CD8-positive, alpha-beta memory T cell (primary cell): ENCODE results near the gene CHMP1A. TPM values are rescaled to one million over a fixed set of nuclear protein-coding genes. Genes with fewer than 3 reads are reported as not detected.
"Not testable (repeated sequence)": the region's sequence is repeated elsewhere in the genome, so short reads cannot be mapped to it uniquely, and the experiment has no call there.

Source experiments
- CTCF ChIA-PET: fragments of 350-600 bp; sonication (Branson Sonifier 250); formaldehyde crosslinking; loops from one replicate; lab custom pipeline; 2021; ENCODE audit warnings: antibody characterized with exemption; lab: Charles Lee
- POLR2A ChIA-PET: fragments of 350-600 bp; sonication (Branson Sonifier 250); formaldehyde crosslinking; loops from one replicate; lab custom pipeline; 2021; ENCODE audit warnings: antibody characterized with exemption; lab: Charles Lee
- DNase-seq, 5 donors: peaks; one replicate each; pipeline versions ENCODE4 v3.0.0 to v3.0.0-alpha.2; 2020 to 2022; ENCODE audit warnings: mixed read lengths in 1 of 5
- H3K27ac ChIP-seq: one replicate; pipeline ENCODE4 v1.7.0; 2013; ENCODE audit warnings: low read depth, mild to moderate bottlenecking, low read length, moderate library complexity
- H3K27me3 ChIP-seq: 2 replicates; pipeline ENCODE4 v1.7.0; 2013; ENCODE audit warnings: low read length, mild to moderate bottlenecking; ENCODE audit not compliant: insufficient read depth, poor library complexity, severe bottlenecking
- H3K36me3 ChIP-seq: 2 replicates; pipeline ENCODE4 v1.7.0; 2013; ENCODE audit warnings: mild to moderate bottlenecking, low read length, moderate library complexity; ENCODE audit not compliant: insufficient read depth
- H3K4me1 ChIP-seq: 2 replicates; pipeline ENCODE4 v1.7.0; 2013; ENCODE audit warnings: mild to moderate bottlenecking, low read length, moderate library complexity; ENCODE audit not compliant: insufficient read depth
- H3K4me3 ChIP-seq: 2 replicates; pipeline ENCODE4 v1.7.0; 2013; ENCODE audit warnings: mild to moderate bottlenecking, low read length
- H3K9me3 ChIP-seq: 2 replicates; pipeline ENCODE4 v1.7.0; 2013; ENCODE audit warnings: mild to moderate bottlenecking, low read length
- H3K27ac Mint-ChIP-seq, 8 donors: one replicate each; pipeline ENCODE4 v1.8.0; 2020 to 2021; ENCODE audit warnings: mixed read lengths in 8 of 8, mild to moderate bottlenecking in 6 of 8, inconsistent platforms in 3 of 8, moderate library complexity in 3 of 8
- H3K27me3 Mint-ChIP-seq, 2 donors: one replicate each; pipeline ENCODE4 v1.8.0; 2020 to 2021; ENCODE audit warnings: mixed read lengths in 2 of 2, mild to moderate bottlenecking in 1 of 2, moderate library complexity in 1 of 2
- H3K36me3 Mint-ChIP-seq, 3 donors: one replicate each; pipeline ENCODE4 v1.8.0; 2020 to 2021; ENCODE audit warnings: mixed read lengths in 3 of 3, inconsistent platforms in 1 of 3, mild to moderate bottlenecking in 1 of 3
- H3K4me1 Mint-ChIP-seq, 3 donors: one replicate each; pipeline ENCODE4 v1.8.0; 2020 to 2021; ENCODE audit warnings: mixed read lengths in 3 of 3, inconsistent platforms in 1 of 3, mild to moderate bottlenecking in 1 of 3
- H3K4me3 Mint-ChIP-seq, 7 donors: one replicate each; pipeline ENCODE4 v1.8.0; 2020 to 2021; ENCODE audit warnings: mixed read lengths in 7 of 7, mild to moderate bottlenecking in 6 of 7, moderate library complexity in 4 of 7, inconsistent platforms in 2 of 7
- H3K9me3 Mint-ChIP-seq, 5 donors: one replicate each; pipeline ENCODE4 v1.8.0; 2020 to 2022; ENCODE audit warnings: mixed read lengths in 5 of 5, mild to moderate bottlenecking in 3 of 5, moderate library complexity in 2 of 5, inconsistent platforms in 1 of 5
- polyA plus RNA-seq: library from polyadenylated mRNA; unstranded; fragments of 300-500 nt; fragmentation: Illumina TruSeq; gene quantifications from one replicate; pipeline ENCODE4 v1.2.3, GENCODE V29; 2021
- total RNA-seq, 2 experiments: library from RNA; stranded (reverse); gene quantifications; one replicate each; pipeline ENCODE4 v1.2.3, GENCODE V29; 2021

The CHMP1A gene
- total and polyA plus RNA-seq, 3 experiments from 2014 or later, result 72.1 to 94.0 (median 81.4) TPM

DNA sequence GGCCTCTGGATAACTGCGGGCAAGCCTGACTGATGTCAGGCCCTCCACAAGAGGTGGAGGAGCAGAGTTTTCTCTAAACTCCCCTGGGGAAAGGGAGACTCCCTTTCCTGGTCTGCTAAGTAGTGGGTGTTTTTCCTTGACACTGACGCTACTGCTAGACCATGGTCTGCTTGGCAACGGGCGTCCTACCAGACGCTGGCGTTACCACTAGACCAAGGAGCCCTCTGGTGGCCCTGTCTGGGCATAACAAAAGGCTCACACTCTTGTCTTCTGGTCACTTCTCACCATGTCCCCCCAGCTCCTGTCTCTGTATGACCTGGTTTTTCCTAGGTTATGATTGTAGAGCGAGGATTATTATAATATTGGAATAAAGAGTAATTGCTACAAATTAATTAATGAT lies 9.5 kb upstream of the CHMP1A start:
- H3K9me3 ChIP-seq, H3K9me3 Mint-ChIP-seq, H3K4me1 Mint-ChIP-seq, H3K27me3 Mint-ChIP-seq, H3K36me3 Mint-ChIP-seq, H3K36me3 ChIP-seq, H3K4me3 Mint-ChIP-seq, H3K4me1 ChIP-seq, H3K27ac Mint-ChIP-seq, POLR2A ChIA-PET, H3K27ac ChIP-seq, DNase-seq, H3K4me3 ChIP-seq, H3K27me3 ChIP-seq: not testable (repeated sequence)
- CTCF ChIA-PET, result interaction anchor here (1.7 kb wide), 1 partner anchor 33 kb away, joined by 4 read pairs; no protein-coding TSS in a partner anchor

DNA sequence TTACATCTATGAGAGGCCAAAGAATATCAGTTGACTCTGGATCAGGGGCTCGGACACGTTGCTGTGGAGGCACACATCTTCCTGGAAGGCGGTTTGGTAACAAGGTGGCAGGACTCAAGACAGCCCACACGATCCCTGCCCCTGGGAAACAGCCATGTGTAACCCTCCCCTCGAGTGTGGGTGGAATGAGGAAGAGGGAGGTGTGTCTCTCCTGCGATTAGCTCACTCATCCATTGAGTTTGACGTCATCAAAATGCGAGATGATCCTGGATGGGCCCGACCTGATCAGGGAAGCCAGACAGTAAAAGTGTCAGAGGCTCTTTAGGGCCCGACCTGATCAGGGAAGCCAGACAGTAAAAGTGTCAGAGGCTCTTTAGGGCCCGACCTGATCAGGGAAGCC lies 6.7 kb upstream of the CHMP1A start:
- CTCF ChIA-PET, H3K27ac Mint-ChIP-seq, H3K4me3 ChIP-seq, H3K9me3 ChIP-seq, H3K4me3 Mint-ChIP-seq, H3K27me3 Mint-ChIP-seq, H3K4me1 Mint-ChIP-seq, H3K9me3 Mint-ChIP-seq, H3K36me3 ChIP-seq, H3K4me1 ChIP-seq, H3K27ac ChIP-seq, H3K27me3 ChIP-seq, DNase-seq: not testable (repeated sequence)
- POLR2A ChIA-PET, result interaction anchor here (0.5 kb wide), 1 partner anchor 97 kb away, joined by 3 read pairs; no protein-coding TSS in a partner anchor
- peaks cover 4 to 16% (median 7%) of the 10 kb centered on the region in 3 donors for H3K36me3 Mint-ChIP-seq

DNA sequence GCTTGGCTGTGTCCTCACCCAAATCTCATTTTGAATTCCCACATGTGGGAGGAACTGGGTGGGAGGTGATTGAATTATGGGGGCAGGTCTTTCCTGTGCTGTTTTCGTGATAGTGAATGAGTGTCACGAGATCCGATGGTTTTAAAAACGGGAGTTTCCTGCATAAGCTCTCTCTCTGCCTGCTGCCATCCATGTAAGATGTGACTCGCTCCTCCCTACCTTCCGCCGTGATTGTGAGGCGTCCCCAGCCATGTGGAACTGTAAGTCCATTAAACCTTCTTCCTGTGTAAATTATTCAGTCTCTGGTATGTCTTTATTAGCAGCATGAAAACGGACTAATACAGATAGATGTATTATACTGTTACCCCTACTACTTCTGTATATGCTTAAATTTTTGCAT lies 3.7 kb upstream of the CHMP1A start:
- CTCF ChIA-PET, result no interaction called here
- Mint-ChIP-seq H3K27me3 (no peaks in the 10 kb centered on the region), H3K4me1 (peaks cover 15 to 24% (median 20%) of the 10 kb centered on the region in 3 donors), H3K9me3 (peaks cover 0 to 2% (median 0%) of the 10 kb centered on the region in 5 donors), H3K4me3 (peak overlapping the region in 2 of 7 donors; percentile 17 to 34), H3K36me3 (peaks cover 4 to 17% (median 7%) of the 10 kb centered on the region in 3 donors), H3K27ac (peak overlapping the region in 1 of 8 donors; percentile 22)
- H3K9me3 ChIP-seq, result no peaks in the 10 kb centered on the region
- no peak overlapping the region for H3K27ac ChIP-seq
- no peak overlapping the region for H3K4me3 ChIP-seq
- no peak for DNase-seq
- H3K4me1 ChIP-seq, result peaks cover 17% of the 10 kb centered on the region
- no peaks in the 10 kb centered on the region for H3K36me3 ChIP-seq
- POLR2A ChIA-PET, result no interaction called here
- no peaks in the 10 kb centered on the region for H3K27me3 ChIP-seq

DNA sequence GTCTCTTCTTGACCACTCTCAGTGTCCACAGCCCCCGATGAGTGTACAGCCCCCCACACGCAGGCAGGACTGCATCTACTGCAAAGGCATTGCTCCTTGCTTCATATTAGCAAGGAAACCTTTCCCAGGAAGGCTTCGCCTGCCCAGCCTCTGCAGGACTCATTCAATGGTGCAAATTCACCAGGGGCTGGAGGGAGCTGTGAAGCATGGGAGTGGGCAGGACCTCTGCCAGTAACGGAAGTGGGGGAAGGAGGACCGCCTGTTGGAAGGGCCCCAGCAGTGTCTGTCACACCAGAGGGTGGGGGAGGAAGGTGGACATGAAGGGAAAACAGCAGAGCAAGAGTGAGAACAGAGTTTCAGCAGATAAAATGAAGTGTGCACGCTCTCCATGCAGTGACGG lies 2.6 kb upstream of the CHMP1A start:
- H3K4me1 Mint-ChIP-seq, result peaks cover 22 to 34% (median 31%) of the 10 kb centered on the region in 3 donors
- H3K4me3 Mint-ChIP-seq, result peak overlapping the region in 4 of 7 donors; percentile 5 to 78 (median 22)
- no peak overlapping the region for H3K27ac ChIP-seq
- H3K27ac Mint-ChIP-seq, result peak overlapping the region in 1 of 8 donors; percentile 22
- peaks cover 0 to 2% (median 0%) of the 10 kb centered on the region in 5 donors for H3K9me3 Mint-ChIP-seq
- H3K27me3 Mint-ChIP-seq, result no peaks in the 10 kb centered on the region
- H3K27me3 ChIP-seq, result no peaks in the 10 kb centered on the region
- peaks cover 19% of the 10 kb centered on the region for H3K4me1 ChIP-seq
- H3K4me3 ChIP-seq, result no peak overlapping the region
- H3K36me3 Mint-ChIP-seq, result peaks cover 4 to 18% (median 7%) of the 10 kb centered on the region in 3 donors
- no peaks in the 10 kb centered on the region for H3K9me3 ChIP-seq
- H3K36me3 ChIP-seq, result no peaks in the 10 kb centered on the region
- DNase-seq, result no peak
- ChIA-PET CTCF (interaction anchor here (0.7 to 3.6 kb wide), 2 partner anchors 13 to 40 kb away, joined by 3 to 15 read pairs; no protein-coding TSS in a partner anchor), POLR2A (no interaction called here)

DNA sequence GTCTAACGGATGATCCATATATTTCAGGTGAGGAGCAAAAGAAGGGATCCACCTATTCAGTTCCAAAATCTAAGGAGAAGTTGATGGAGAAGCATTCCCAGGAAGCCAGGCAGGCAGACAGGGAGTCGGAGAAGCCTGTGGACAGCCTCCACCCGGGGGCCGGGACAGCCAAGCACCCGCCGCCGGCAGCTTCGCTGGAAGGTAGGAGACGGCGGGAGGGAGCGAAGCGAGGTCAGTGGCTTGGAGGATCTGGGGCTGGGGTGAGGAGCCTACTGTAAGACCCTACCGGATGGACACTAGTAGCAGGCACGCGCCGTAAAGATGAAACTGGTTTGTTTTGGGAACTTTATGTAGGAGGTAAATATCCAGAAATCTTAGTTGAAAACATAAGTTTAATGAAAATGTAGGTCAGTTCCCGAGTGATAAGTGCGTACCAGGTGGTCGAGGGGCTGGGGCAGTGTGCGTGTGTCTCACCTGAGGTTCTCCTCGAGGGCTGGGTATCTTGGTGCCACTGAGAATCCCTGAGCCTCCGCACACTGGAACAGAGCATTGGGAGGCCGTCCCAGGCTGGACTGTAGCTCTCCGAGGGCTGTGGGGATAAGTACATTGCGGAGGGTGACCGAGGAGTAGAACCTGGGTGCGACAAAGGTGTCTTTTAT lies 842 bp upstream of the CHMP1A start:
- peaks cover 28 to 47% (median 43%) of the 10 kb centered on the region in 3 donors for H3K4me1 Mint-ChIP-seq
- DNase-seq, result peak in 1 of 5 donors; percentile 44
- no peaks in the 10 kb centered on the region for H3K27me3 Mint-ChIP-seq
- H3K27me3 ChIP-seq, result no peaks in the 10 kb centered on the region
- peak overlapping the region; percentile 92 for H3K4me3 ChIP-seq
- H3K4me1 ChIP-seq, result peaks cover 21% of the 10 kb centered on the region
- H3K4me3 Mint-ChIP-seq, result peak overlapping the region; percentile 78 to 92 (median 86)
- H3K9me3 Mint-ChIP-seq, result peaks cover 0 to 2% (median 0%) of the 10 kb centered on the region in 5 donors
- H3K9me3 ChIP-seq, result no peaks in the 10 kb centered on the region
- H3K27ac Mint-ChIP-seq, result peak overlapping the region; percentile 36 to 93 (median 88)
- POLR2A ChIA-PET, result interaction anchor here (0.6 to 0.8 kb wide), 2 partner anchors 28 to 132 kb away, joined by 3 read pairs; partner anchors contain the start of gene CDK10
- peaks cover under 1 to 26% (median 7%) of the 10 kb centered on the region in 3 donors for H3K36me3 Mint-ChIP-seq
- peak overlapping the region; percentile 89 for H3K27ac ChIP-seq
- CTCF ChIA-PET, result interaction anchor here (0.9 to 3.6 kb wide), 2 partner anchors 12 to 42 kb away, joined by 3 to 15 read pairs; no protein-coding TSS in a partner anchor
- H3K36me3 ChIP-seq, result peaks cover 4% of the 10 kb centered on the region

DNA sequence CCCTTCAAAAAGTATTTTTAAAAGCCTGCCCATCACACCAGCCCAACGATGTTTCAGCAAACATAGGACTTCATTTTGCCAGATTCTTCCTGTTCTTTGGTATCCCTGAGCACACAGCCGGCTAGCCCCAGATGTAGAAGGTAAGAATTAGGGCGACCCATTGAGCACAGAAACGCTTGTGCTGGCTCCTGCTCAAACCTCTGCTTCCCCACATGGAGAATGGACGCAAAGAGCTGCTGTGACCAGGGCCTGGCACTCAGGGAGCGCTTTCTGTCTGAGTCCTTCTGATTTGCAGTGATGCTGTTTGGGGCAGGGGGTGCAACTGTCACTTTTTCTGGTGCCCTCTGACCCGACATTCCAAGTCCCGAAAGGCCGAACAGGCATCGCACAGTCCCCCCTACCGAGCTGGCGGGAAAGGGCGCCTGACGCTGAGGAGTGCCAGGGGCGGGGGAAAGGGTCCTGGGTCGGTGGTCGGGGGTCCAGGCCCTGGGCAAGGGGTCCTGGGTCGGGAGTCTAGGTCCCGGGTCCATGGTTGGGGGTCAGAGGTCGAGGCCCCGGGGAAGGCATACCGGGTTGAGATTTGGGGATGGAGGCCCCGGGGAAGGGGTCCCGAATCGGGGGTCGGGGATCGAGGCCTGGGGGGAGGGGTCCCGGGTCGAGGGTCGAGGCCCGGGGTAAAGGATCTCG lies 930 bp downstream of the CHMP1A start:
- H3K36me3 Mint-ChIP-seq, result peaks cover 0 to 28% (median 4%) of the 10 kb centered on the region in 3 donors
- H3K9me3 ChIP-seq, result no peaks in the 10 kb centered on the region
- peak overlapping the region; percentile 89 for H3K27ac ChIP-seq
- peak overlapping the region; percentile 68 to 95 (median 83) for H3K27ac Mint-ChIP-seq
- peak overlapping the region; percentile 92 for H3K4me3 ChIP-seq
- ChIA-PET CTCF (interaction anchor here (1.4 to 3.6 kb wide), 2 partner anchors 44 to 81 kb away, joined by 3 to 15 read pairs; no protein-coding TSS in a partner anchor), POLR2A (no interaction called here)
- H3K9me3 Mint-ChIP-seq, result peaks cover 0 to 2% (median 0%) of the 10 kb centered on the region in 5 donors
- H3K27me3 ChIP-seq, result no peaks in the 10 kb centered on the region
- H3K36me3 ChIP-seq, result peaks cover 4% of the 10 kb centered on the region
- H3K4me3 Mint-ChIP-seq, result peak overlapping the region; percentile 75 to 92 (median 83)
- peaks cover 21% of the 10 kb centered on the region for H3K4me1 ChIP-seq
- H3K4me1 Mint-ChIP-seq, result peaks cover 30 to 47% (median 45%) of the 10 kb centered on the region in 3 donors
- no peaks in the 10 kb centered on the region for H3K27me3 Mint-ChIP-seq
- peak in 1 of 5 donors; percentile 56 for DNase-seq

DNA sequence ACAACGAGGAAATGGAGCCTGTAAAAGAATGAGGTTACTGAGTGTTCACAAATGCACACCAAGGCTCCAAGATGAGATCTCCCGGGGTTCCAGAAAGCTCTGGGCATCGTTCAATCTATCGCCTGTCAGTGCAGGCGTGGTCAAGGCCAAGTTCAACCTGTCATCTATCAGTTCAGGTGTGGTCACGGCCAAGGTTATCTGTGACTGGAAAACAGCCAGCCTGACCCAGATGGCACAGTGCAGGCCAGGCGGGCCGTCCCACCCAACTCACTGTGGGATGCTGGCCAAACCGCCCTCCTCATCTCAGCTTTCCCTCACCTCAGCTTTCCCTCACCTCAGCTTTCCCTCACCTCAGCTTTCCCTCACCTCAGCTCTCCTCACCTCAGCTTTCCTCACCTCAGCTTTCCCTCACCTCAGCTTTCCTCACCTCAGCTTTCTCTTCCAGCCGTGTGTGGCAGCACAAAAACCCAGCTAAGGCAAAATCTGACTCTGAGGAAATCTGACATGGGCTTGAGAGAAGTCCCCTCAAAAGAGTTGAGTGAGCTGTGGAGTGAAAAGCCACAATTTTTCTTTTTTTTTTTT lies 2.4 kb downstream of the CHMP1A start:
- Histone ChIP-seq H3K27ac (no peak overlapping the region), H3K27me3 (no peaks in the 10 kb centered on the region), H3K9me3 (no peaks in the 10 kb centered on the region), H3K4me3 (no peak overlapping the region), H3K36me3 (peaks cover 4% of the 10 kb centered on the region), H3K4me1 (peaks cover 21% of the 10 kb centered on the region)
- POLR2A ChIA-PET, result no interaction called here
- CTCF ChIA-PET, result no interaction called here
- Mint-ChIP-seq H3K27ac (peak overlapping the region in 6 of 8 donors; percentile 32 to 82 (median 68)), H3K27me3 (no peaks in the 10 kb centered on the region), H3K4me1 (peaks cover 30 to 43% (median 38%) of the 10 kb centered on the region in 3 donors), H3K36me3 (peaks cover 0 to 32% (median 1%) of the 10 kb centered on the region in 3 donors), H3K4me3 (peak overlapping the region; percentile 75 to 92 (median 83)), H3K9me3 (peaks cover 0 to under 1% (median 0%) of the 10 kb centered on the region in 5 donors)
- peak in 1 of 5 donors; percentile 14 for DNase-seq
